Measurements from ENCODE around the gene APBA1. TPM values are rescaled to one million over a fixed set of nuclear protein-coding genes. Genes with fewer than 3 reads are reported as not detected.

APBA1 gene
- total RNA-seq, 1 experiment from 2014 or later = 0.05 TPM

DNA sequence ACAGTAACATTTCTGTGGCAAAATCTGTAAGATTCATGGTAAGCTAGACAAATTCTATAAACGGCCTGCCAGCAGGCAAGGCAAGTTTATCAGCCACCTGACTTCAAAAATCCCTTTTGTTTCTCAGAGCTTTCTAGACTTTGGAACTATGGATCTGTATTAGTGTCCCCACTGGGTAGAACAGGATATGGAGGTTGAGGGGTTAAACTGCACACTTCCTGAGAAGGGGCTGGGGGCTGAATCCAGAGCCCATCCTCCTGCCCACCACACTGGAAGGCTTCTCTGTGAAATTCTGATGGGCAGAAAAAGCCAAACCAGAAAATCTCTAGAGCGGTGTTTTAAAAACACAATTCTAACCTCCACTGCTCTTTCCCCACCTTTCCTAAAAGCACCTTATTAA is 218.4 kb downstream of the APBA1 start:
- in situ Hi-C loops (cut with HindIII; ENCODE audit: low pct_unique_long_range_greater_than_20kb, low sequenced_read_pairs) (no loop called here), intact Hi-C loops (cut with micrococcal nuclease; ENCODE audit: unreplicated experiment) (no loop called here)
- CTCF ChIA-PET = no interaction called here
- POLR2A ChIA-PET = no interaction called here
- TF ChIP-seq SIN3A (IDR thresholded peaks at IDR 0.05; ENCODE audit: borderline replicate concordance, insufficient read depth, low read depth, low read length) = no peak
- no peak for TF ChIP-seq REST (IDR thresholded peaks at IDR 0.05; ENCODE audit: insufficient read depth in 1 of 2, low read depth in 2 of 2, low read length in 1 of 2)
- TF ChIP-seq CTCF (IDR thresholded peaks at IDR 0.05) = no peak
- no peak for TF ChIP-seq POLR2AphosphoS5 (IDR thresholded peaks at IDR 0.05; ENCODE audit: low read depth, low read length)
- TF ChIP-seq TCF7L2 (IDR thresholded peaks at IDR 0.05; ENCODE audit: low read depth, low read length) = no peak
- ATAC-seq = no peak
- Histone ChIP-seq H3K9me3 (ENCODE audit: control insufficient read depth, insufficient read depth, low read depth, low read length) (no peaks in the 10 kb centered on the region), H3K4me1 (ENCODE audit: control insufficient read depth, insufficient read depth, low read length) (no peaks in the 10 kb centered on the region), H3K36me3 (ENCODE audit: control insufficient read depth, insufficient read depth, low read length) (no peaks in the 10 kb centered on the region), H3K27ac (ENCODE audit: low read length) (no peak overlapping the region), H3K4me3 (ENCODE audit: low read depth in 2 of 2, low read length in 2 of 2) (no peak overlapping the region), H3K27me3 (ENCODE audit: control insufficient read depth, insufficient read depth, low read length) (peaks cover 2% of the 10 kb centered on the region; the same call in 1 of the 2 replicates)
- DNase-seq (ENCODE audit: low read depth, low spot score) = no peak
- BruUV-seq (replicated peaks) = no TSS peak

DNA sequence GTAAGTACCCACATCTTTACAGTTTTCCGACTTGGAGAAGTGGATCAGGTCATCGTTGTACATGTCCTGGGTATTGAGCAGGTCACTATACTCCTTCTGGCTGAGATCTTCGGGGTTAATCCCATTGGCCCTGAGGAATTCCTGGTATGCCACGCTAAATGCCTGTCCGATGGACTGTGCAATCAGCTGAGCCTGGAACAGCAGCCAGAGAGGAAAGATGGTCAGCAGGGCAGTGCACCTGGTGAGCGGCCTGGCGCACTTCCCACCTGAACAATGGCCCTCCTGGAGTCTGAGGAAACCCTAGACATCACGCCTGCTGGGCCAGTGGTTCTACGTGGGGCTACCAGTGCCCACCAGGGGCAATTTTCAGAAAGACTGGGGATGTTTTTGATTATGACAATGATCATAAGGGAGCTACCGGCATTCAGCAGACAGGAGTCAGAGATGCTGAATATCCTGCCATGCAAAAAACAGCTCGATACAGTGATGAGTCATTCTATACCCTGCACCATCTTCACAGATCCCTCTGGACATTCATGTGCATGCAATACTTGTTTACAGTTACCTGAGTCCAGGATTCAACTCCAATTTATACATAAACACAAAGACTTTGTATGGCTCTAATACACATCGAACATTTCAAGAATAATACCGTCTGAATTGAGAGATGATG is 219.9 kb downstream of the APBA1 start:
- H3K27me3 ChIP-seq (ENCODE audit: control insufficient read depth, insufficient read depth, low read length) = no peaks in the 10 kb centered on the region
- no peaks in the 10 kb centered on the region for H3K4me1 ChIP-seq (ENCODE audit: control insufficient read depth, insufficient read depth, low read length)
- no peak for ATAC-seq
- ChIA-PET CTCF (no interaction called here), POLR2A (no interaction called here)
- in situ Hi-C loops (cut with HindIII; ENCODE audit: low pct_unique_long_range_greater_than_20kb, low sequenced_read_pairs) (no loop called here), intact Hi-C loops (cut with micrococcal nuclease; ENCODE audit: unreplicated experiment) (no loop called here)
- H3K27ac ChIP-seq (ENCODE audit: low read length) = no peak overlapping the region
- no peaks in the 10 kb centered on the region for H3K9me3 ChIP-seq (ENCODE audit: control insufficient read depth, insufficient read depth, low read depth, low read length)
- no peak overlapping the region for H3K4me3 ChIP-seq (ENCODE audit: low read depth in 2 of 2, low read length in 2 of 2)
- TF ChIP-seq CTCF (IDR thresholded peaks at IDR 0.05) = no peak
- TF ChIP-seq TCF7L2 (IDR thresholded peaks at IDR 0.05; ENCODE audit: low read depth, low read length) = no peak
- TF ChIP-seq POLR2AphosphoS5 (IDR thresholded peaks at IDR 0.05; ENCODE audit: low read depth, low read length) = no peak
- TF ChIP-seq REST (IDR thresholded peaks at IDR 0.05; ENCODE audit: insufficient read depth in 1 of 2, low read depth in 2 of 2, low read length in 1 of 2) = no peak
- TF ChIP-seq SIN3A (IDR thresholded peaks at IDR 0.05; ENCODE audit: borderline replicate concordance, insufficient read depth, low read depth, low read length) = no peak
- DNase-seq (ENCODE audit: low read depth, low spot score) = no peak
- H3K36me3 ChIP-seq (ENCODE audit: control insufficient read depth, insufficient read depth, low read length) = no peaks in the 10 kb centered on the region
- no TSS peak for BruUV-seq (replicated peaks)
